ENCODE data around the gene RYR3.

RYR3 gene

DNA sequence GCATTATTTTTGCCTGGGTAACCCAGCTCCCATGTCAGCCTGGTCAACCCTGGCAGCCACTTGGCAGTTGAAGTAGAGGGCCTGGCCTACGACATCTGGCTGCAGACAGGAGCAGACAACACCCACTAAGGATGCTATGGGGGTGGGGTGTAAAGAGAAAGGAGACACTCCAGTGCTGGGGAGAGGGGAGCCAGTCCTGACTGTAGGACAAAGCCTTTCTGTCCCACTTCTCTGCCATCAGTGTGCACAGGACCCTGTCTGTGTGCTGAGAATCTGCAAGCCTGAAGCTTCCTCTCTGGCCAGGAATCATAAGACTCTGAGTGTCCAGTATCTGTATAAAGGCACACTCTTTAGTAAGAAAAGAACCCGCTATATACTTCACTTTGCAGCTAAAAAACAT, 561.2 kb downstream of the RYR3 start:
- H3K9me3 ChIP-seq (ENCODE audit: severe bottlenecking), result no peaks in the 10 kb centered on the region
- H3K36me3 ChIP-seq (ENCODE audit: low read depth), result no peaks in the 10 kb centered on the region
- H3K4me1 ChIP-seq (ENCODE audit: insufficient read depth, poor library complexity, severe bottlenecking), result no peaks in the 10 kb centered on the region
- ATAC-seq (ENCODE audit: low read depth) (peak; percentile 17; the same call in 1 of the 3 replicates), DNase-seq (ENCODE audit: low spot score) (no peak)
- TF ChIP-seq, protein P1, sequence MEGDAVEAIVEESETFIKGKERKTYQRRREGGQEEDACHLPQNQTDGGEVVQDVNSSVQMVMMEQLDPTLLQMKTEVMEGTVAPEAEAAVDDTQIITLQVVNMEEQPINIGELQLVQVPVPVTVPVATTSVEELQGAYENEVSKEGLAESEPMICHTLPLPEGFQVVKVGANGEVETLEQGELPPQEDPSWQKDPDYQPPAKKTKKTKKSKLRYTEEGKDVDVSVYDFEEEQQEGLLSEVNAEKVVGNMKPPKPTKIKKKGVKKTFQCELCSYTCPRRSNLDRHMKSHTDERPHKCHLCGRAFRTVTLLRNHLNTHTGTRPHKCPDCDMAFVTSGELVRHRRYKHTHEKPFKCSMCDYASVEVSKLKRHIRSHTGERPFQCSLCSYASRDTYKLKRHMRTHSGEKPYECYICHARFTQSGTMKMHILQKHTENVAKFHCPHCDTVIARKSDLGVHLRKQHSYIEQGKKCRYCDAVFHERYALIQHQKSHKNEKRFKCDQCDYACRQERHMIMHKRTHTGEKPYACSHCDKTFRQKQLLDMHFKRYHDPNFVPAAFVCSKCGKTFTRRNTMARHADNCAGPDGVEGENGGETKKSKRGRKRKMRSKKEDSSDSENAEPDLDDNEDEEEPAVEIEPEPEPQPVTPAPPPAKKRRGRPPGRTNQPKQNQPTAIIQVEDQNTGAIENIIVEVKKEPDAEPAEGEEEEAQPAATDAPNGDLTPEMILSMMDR (IDR thresholded peaks at IDR 0.05; ENCODE audit: poor library complexity, severe bottlenecking), result no peak
- no peaks in the 10 kb centered on the region for H3K27me3 ChIP-seq (ENCODE audit: insufficient read depth, poor library complexity, severe bottlenecking)
- no peak overlapping the region for H3K4me3 ChIP-seq (ENCODE audit: severe bottlenecking)
- H3K27ac ChIP-seq (ENCODE audit: poor library complexity, severe bottlenecking), result no peak overlapping the region

DNA sequence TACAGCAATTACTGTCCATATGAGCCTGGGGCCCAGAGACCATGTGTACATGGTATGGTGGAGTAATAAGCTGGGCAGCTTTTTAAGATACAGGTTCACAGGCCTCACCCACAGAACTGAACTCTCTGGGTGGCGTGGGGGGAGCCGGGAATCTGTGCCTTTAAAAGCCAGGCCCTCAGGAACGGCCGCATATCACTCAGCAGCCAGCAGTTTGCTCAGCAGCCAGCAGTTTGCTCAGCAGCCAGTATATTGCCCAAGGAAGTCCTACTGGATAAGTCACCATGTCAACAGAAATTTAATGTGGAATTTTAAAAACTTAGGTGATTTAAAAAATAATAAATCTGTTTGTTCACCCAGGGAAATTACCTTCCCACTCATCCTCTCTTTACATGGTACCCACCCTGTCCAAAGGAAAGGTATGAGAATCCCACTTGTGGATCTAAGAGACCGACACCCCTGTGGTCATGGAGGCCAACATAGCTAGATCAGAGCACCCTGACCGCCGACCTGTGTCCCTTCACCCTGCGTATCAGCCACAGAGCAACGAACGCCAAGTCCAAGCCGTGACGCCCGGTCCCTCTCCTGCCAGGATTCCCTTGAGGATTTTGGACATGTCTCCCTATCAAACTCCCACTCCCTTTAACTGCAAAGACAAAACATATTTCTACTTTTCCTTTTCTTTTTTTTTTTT, 561.8 kb downstream of the RYR3 start:
- Histone ChIP-seq H3K27me3 (ENCODE audit: insufficient read depth, poor library complexity, severe bottlenecking) (no peaks in the 10 kb centered on the region), H3K36me3 (ENCODE audit: low read depth) (no peaks in the 10 kb centered on the region), H3K4me1 (ENCODE audit: insufficient read depth, poor library complexity, severe bottlenecking) (no peaks in the 10 kb centered on the region), H3K27ac (ENCODE audit: poor library complexity, severe bottlenecking) (no peak overlapping the region), H3K4me3 (ENCODE audit: severe bottlenecking) (no peak overlapping the region), H3K9me3 (ENCODE audit: severe bottlenecking) (no peaks in the 10 kb centered on the region)
- no peak for DNase-seq (ENCODE audit: low spot score)
- TF ChIP-seq, protein P1 (IDR thresholded peaks at IDR 0.05; ENCODE audit: poor library complexity, severe bottlenecking), result no peak
- peak; percentile 18; the same call in 1 of the 3 replicates for ATAC-seq (ENCODE audit: low read depth)

DNA sequence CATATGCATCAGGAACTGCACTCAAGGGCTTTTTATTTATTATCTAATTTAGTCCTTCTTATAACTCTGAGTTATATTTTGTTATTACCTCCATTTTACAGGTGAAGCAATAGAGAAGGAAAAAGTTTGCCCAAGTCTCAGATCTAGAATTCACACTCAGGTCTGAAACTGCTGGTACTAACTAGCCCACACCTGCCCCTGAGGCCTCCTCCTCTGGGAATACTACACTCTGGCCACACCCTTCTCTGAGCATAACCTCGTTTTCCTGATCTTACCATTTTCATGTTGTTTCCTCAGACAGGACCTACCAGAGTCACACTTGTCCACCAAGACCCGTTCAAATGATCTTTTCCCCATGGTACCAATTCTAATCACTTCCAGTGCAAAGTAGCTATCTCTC, 563.4 kb downstream of the RYR3 start:
- DNase-seq (ENCODE audit: low spot score) (no peak), ATAC-seq (ENCODE audit: low read depth) (peak; percentile 48; the same call in 1 of the 3 replicates)
- H3K36me3 ChIP-seq (ENCODE audit: low read depth), result no peaks in the 10 kb centered on the region
- no peak overlapping the region for H3K4me3 ChIP-seq (ENCODE audit: severe bottlenecking)
- TF ChIP-seq, protein P1 (IDR thresholded peaks at IDR 0.05; ENCODE audit: poor library complexity, severe bottlenecking), result no peak
- H3K27ac ChIP-seq (ENCODE audit: poor library complexity, severe bottlenecking), result no peak overlapping the region
- no peaks in the 10 kb centered on the region for H3K9me3 ChIP-seq (ENCODE audit: severe bottlenecking)
- H3K4me1 ChIP-seq (ENCODE audit: insufficient read depth, poor library complexity, severe bottlenecking), result no peaks in the 10 kb centered on the region
- H3K27me3 ChIP-seq (ENCODE audit: insufficient read depth, poor library complexity, severe bottlenecking), result no peaks in the 10 kb centered on the region

DNA sequence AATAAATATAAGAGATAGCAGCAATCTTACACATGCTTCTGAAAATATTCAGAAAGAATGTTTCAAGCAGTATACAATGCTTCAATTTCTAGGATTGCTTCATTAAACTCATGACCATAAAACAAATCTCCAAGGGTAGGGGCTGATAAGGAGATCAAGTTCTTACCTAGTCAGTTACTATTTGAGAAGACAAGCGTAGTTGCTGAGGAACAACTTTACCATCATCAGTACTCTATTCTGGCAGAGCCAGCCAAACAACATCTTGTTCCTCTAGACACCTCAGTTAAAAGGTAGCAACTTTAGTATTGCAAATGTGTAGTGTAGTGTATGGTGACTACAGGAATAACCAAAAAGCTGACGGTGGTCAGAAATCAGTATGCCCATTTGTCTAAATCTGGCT, 572.2 kb downstream of the RYR3 start:
- H3K9me3 ChIP-seq (ENCODE audit: severe bottlenecking), result no peaks in the 10 kb centered on the region
- no peak overlapping the region for H3K27ac ChIP-seq (ENCODE audit: poor library complexity, severe bottlenecking)
- no peak overlapping the region for H3K4me3 ChIP-seq (ENCODE audit: severe bottlenecking)
- no peaks in the 10 kb centered on the region for H3K4me1 ChIP-seq (ENCODE audit: insufficient read depth, poor library complexity, severe bottlenecking)
- H3K36me3 ChIP-seq (ENCODE audit: low read depth), result no peaks in the 10 kb centered on the region
- H3K27me3 ChIP-seq (ENCODE audit: insufficient read depth, poor library complexity, severe bottlenecking), result no peaks in the 10 kb centered on the region
- ATAC-seq (ENCODE audit: low read depth) (no peak), DNase-seq (ENCODE audit: low spot score) (no peak)
- TF ChIP-seq, protein P1 (IDR thresholded peaks at IDR 0.05; ENCODE audit: poor library complexity, severe bottlenecking), result no peak

DNA sequence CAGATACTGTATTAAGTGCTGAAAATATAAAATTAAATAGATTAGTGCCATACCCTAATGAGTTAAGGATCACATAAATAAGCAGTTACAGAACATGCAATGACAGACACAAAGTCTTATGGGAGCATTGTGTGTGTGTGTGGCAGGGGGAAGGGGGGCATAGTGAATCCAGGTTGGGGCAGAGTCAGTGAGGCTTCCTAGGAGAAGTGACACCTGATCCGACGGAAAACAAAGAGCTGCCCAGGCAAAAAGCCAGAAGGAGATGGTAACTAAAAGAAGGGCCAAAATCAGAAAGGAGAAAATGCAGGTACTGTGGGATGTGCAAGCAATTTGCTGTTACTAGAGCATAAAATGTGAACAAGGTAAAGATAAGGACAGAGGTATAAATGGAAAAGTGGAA, 577.4 kb downstream of the RYR3 start:
- Histone ChIP-seq H3K27ac (ENCODE audit: poor library complexity, severe bottlenecking) (no peak overlapping the region), H3K36me3 (ENCODE audit: low read depth) (no peaks in the 10 kb centered on the region), H3K4me1 (ENCODE audit: insufficient read depth, poor library complexity, severe bottlenecking) (no peaks in the 10 kb centered on the region), H3K27me3 (ENCODE audit: insufficient read depth, poor library complexity, severe bottlenecking) (no peaks in the 10 kb centered on the region), H3K4me3 (ENCODE audit: severe bottlenecking) (no peak overlapping the region), H3K9me3 (ENCODE audit: severe bottlenecking) (no peaks in the 10 kb centered on the region)
- DNase-seq (ENCODE audit: low spot score) (no peak), ATAC-seq (ENCODE audit: low read depth) (no peak)
- TF ChIP-seq, protein P1 (IDR thresholded peaks at IDR 0.05; ENCODE audit: poor library complexity, severe bottlenecking), result no peak
